OCI-LY3 (cell line): ENCODE results near the gene RRP36.
"Not testable (repeated sequence)": the region's sequence is repeated elsewhere in the genome, so short reads cannot be mapped to it uniquely, and the experiment has no call there.

Experiments used
- H2AFZ ChIP-seq: fragments of 200-600, 300-600 bp; shearing (Covaris generic); 2 replicates; pipeline ENCODE4 v1.6.0; 2014; ENCODE audit warnings: antibody characterized with exemption, low read depth, low read length
- H3K27ac ChIP-seq: fragments of 200-600, 300-600 bp; sonication (generic); 2 replicates; pipeline ENCODE4 v1.5.1; 2014; ENCODE audit warnings: mild to moderate bottlenecking, low read length, moderate library complexity, mixed read lengths
- H3K27me3 ChIP-seq: fragments of 200-600, 300-600 bp; sonication (generic); 2 replicates; pipeline ENCODE4 v1.6.1; 2014; ENCODE audit warnings: low read depth, low read length, mixed read lengths
- H3K36me3 ChIP-seq: fragments of 200-600, 300-600 bp; sonication (generic); replicated peaks from 2 replicates; pipeline ENCODE3; 2014; ENCODE audit warnings: low read depth, low read length, mixed read lengths
- H3K4me1 ChIP-seq: fragments of 300-600, 200-600 bp; sonication (generic); 2 replicates; pipeline ENCODE4 v1.6.1; 2014; ENCODE audit warnings: low read length, mixed read lengths
- H3K4me2 ChIP-seq: fragments of 200-600, 300-600 bp; sonication (generic); 2 replicates; pipeline ENCODE4 v1.6.1; 2014; ENCODE audit warnings: low read length, mixed read lengths
- H3K4me3 ChIP-seq: fragments of 300-600, 200-600 bp; sonication (generic); 2 replicates; pipeline ENCODE4 v1.5.1; 2014; ENCODE audit warnings: antibody characterized with exemption, mild to moderate bottlenecking, low read length, moderate library complexity
- H3K79me2 ChIP-seq: fragments of 300-600, 200-600 bp; shearing (Covaris generic); 2 replicates; pipeline ENCODE4 v1.6.1; 2014; ENCODE audit warnings: mild to moderate bottlenecking, low read length, mixed read lengths
- H3K9ac ChIP-seq: fragments of 300-600, 200-600 bp; shearing (Covaris generic); 2 replicates; pipeline ENCODE4 v1.6.0; 2014; ENCODE audit warnings: mild to moderate bottlenecking, low read length, moderate library complexity
- H3K9me3 ChIP-seq: fragments of 200-600, 300-600 bp; shearing (Covaris generic); 2 replicates; pipeline ENCODE4 v1.6.1; 2014; ENCODE audit warnings: low read length, mixed read lengths; ENCODE audit not compliant: insufficient read depth
- H4K20me1 ChIP-seq: fragments of 200-600, 300-600 bp; sonication (generic); 2 replicates; pipeline ENCODE4 v1.6.1; 2016; ENCODE audit warnings: low read length, mixed read lengths; ENCODE audit not compliant: insufficient read depth
- CTCF ChIP-seq: fragments of 200-600, 300-600 bp; sonication (generic); IDR thresholded peaks from 2 replicates; pipeline ENCODE4 v1.5.1; 2014; ENCODE audit warnings: antibody characterized with exemption, low read length, low read depth
- EZH2phosphoT487 ChIP-seq: fragments of 200-600 bp; shearing (Covaris generic); IDR thresholded peaks from 2 replicates; pipeline ENCODE4 v1.6.1; 2018; ENCODE audit warnings: antibody characterized with exemption, mixed run types, low read depth

The RRP36 gene

GRCh38 chr6:42989923-42990322 is 31.5 kb upstream of the RRP36 start:
- no peak overlapping the region for H3K4me3 ChIP-seq
- H4K20me1 ChIP-seq = 0 out of 2 replicates have a peak, but pooled peaks cover 4% of the 10 kb centered on the region
- H2AFZ ChIP-seq = no peak overlapping the region
- peaks cover 16% of the 10 kb centered on the region for H3K79me2 ChIP-seq
- H3K4me2 ChIP-seq = no peak overlapping the region
- H3K9ac ChIP-seq = no peak overlapping the region
- no peak overlapping the region for H3K27ac ChIP-seq
- no peak for TF ChIP-seq EZH2phosphoT487
- no peak for TF ChIP-seq CTCF
- H3K9me3 ChIP-seq = no peaks in the 10 kb centered on the region
- peaks cover 5% of the 10 kb centered on the region for H3K4me1 ChIP-seq
- peaks cover 33% of the 10 kb centered on the region for H3K36me3 ChIP-seq
- no peaks in the 10 kb centered on the region for H3K27me3 ChIP-seq

- Histone ChIP-seq H3K27me3 (no peaks in the 10 kb centered on the region), H3K4me3 (no peak overlapping the region), H3K4me1 (no peaks in the 10 kb centered on the region), H3K9ac (no peak overlapping the region), H4K20me1 (0 out of 2 replicates have a peak, but pooled peaks cover 2% of the 10 kb centered on the region), H3K9me3 (no peaks in the 10 kb centered on the region), H3K36me3 (peaks cover 22% of the 10 kb centered on the region), H3K27ac (no peak overlapping the region), H2AFZ (no peak overlapping the region), H3K4me2 (no peak overlapping the region), H3K79me2 (0 out of 2 replicates have a peak, but pooled peaks cover 2% of the 10 kb centered on the region)
- TF ChIP-seq EZH2phosphoT487 (no peak), CTCF (no peak)
Observed at GRCh38 chr6:42993445-42993844, 28.0 kb upstream of the RRP36 start.

GRCh38 chr6:42996513-42996912 is 24.9 kb upstream of the RRP36 start:
- Histone ChIP-seq H3K79me2 (0 out of 2 replicates have a peak, but pooled peaks cover 2% of the 10 kb centered on the region), H3K27me3 (no peaks in the 10 kb centered on the region), H4K20me1 (no peaks in the 10 kb centered on the region), H3K9ac (no peak overlapping the region), H3K27ac (no peak overlapping the region), H3K36me3 (peaks cover 4% of the 10 kb centered on the region), H3K4me2 (no peak overlapping the region), H2AFZ (no peak overlapping the region), H3K9me3 (no peaks in the 10 kb centered on the region), H3K4me1 (no peaks in the 10 kb centered on the region), H3K4me3 (no peak overlapping the region)
- TF ChIP-seq EZH2phosphoT487 (no peak), CTCF (peak; percentile 9; the same call in 1 of the 2 replicates)

- H3K79me2 ChIP-seq, H4K20me1 ChIP-seq, H3K9ac ChIP-seq, H3K4me2 ChIP-seq, H3K36me3 ChIP-seq, H3K4me1 ChIP-seq, H2AFZ ChIP-seq, H3K4me3 ChIP-seq, H3K9me3 ChIP-seq, H3K27me3 ChIP-seq, H3K27ac ChIP-seq: not testable (repeated sequence)
Observed at GRCh38 chr6:42998205-42998604, 23.2 kb upstream of the RRP36 start.

- H3K4me2 ChIP-seq = no peak overlapping the region
- no peak overlapping the region for H3K9ac ChIP-seq
- no peak overlapping the region for H3K27ac ChIP-seq
- TF ChIP-seq CTCF (no peak), EZH2phosphoT487 (no peak)
- H4K20me1 ChIP-seq = no peaks in the 10 kb centered on the region
- 0 out of 2 replicates have a peak, but pooled peaks cover 2% of the 10 kb centered on the region for H3K79me2 ChIP-seq
- H2AFZ ChIP-seq = no peak overlapping the region
- H3K27me3 ChIP-seq = no peaks in the 10 kb centered on the region
- no peaks in the 10 kb centered on the region for H3K4me1 ChIP-seq
- no peaks in the 10 kb centered on the region for H3K9me3 ChIP-seq
- no peak overlapping the region for H3K4me3 ChIP-seq
- peaks cover 5% of the 10 kb centered on the region for H3K36me3 ChIP-seq
Observed at GRCh38 chr6:43001843-43002242, 19.6 kb upstream of the RRP36 start.
